ENCODE results near the gene PRKCB. TPM values are rescaled to one million over a fixed set of nuclear protein-coding genes. Genes with fewer than 3 reads are reported as not detected.

Gene PRKCB
- total RNA-seq, 1 experiment from 2014 or later = not detected

- TF ChIP-seq EZH2phosphoT487 (IDR thresholded peaks at IDR 0.05; ENCODE audit: borderline replicate concordance, low read length) = no peak
- no peak for TF ChIP-seq CTCF (conservative IDR thresholded peaks at IDR 0.05; ENCODE audit: low read depth, low read length)
- no peak for TF ChIP-seq EZH2 (IDR thresholded peaks at IDR 0.05; ENCODE audit: low read length, unreplicated experiment)
- Histone ChIP-seq H3K79me2 (ENCODE audit: low read length) (no peaks in the 10 kb centered on the region), H3K4me1 (ENCODE audit: insufficient read depth, low read length) (no peaks in the 10 kb centered on the region), H3K4me3 (ENCODE audit: low read length) (no peak overlapping the region), H3K9me2 (replicated peaks; ENCODE audit: low read length) (no peaks in the 10 kb centered on the region), H3K27ac (ENCODE audit: low read length) (no peak overlapping the region), H3K9me3 (ENCODE audit: low read length) (no peaks in the 10 kb centered on the region), H3K36me3 (ENCODE audit: low read depth, low read length) (no peaks in the 10 kb centered on the region), H3F3A (ENCODE audit: low read length, unreplicated experiment) (no peaks in the 10 kb centered on the region), H2AFZ (ENCODE audit: low read length) (no peak overlapping the region), H4K20me1 (ENCODE audit: low read length) (no peaks in the 10 kb centered on the region), H3K4me2 (ENCODE audit: low read length) (no peak overlapping the region), H3K27me3 (ENCODE audit: low read length) (no peaks in the 10 kb centered on the region), H3K9ac (ENCODE audit: low read length) (no peak overlapping the region)
- POLR2A ChIA-PET (ENCODE audit: unreplicated experiment) = no interaction called here
- no TSS peak for BruUV-seq (replicated peaks)
- intact Hi-C loops (cut with micrococcal nuclease) = loop anchor here (5.0 kb wide), 1 partner anchor 358 kb away; the partner anchor contains the start of gene PLK1
- no peak for ATAC-seq
- DNase-seq = no peak
- CTCF ChIA-PET = no interaction called here
Observed at GRCh38 chr16:24035127-24035842, 199.5 kb downstream of the PRKCB start.

GRCh38 chr16:24036038-24036543, 200.3 kb downstream of the PRKCB start:
- no peak overlapping the region for H3K9ac ChIP-seq (ENCODE audit: low read length)
- ChIA-PET POLR2A (ENCODE audit: unreplicated experiment) (no interaction called here), CTCF (no interaction called here)
- no peak overlapping the region for H2AFZ ChIP-seq (ENCODE audit: low read length)
- H4K20me1 ChIP-seq (ENCODE audit: low read length) = no peaks in the 10 kb centered on the region
- no peak for DNase-seq
- H3K27ac ChIP-seq (ENCODE audit: low read length) = no peak overlapping the region
- no peak for TF ChIP-seq EZH2 (IDR thresholded peaks at IDR 0.05; ENCODE audit: low read length, unreplicated experiment)
- TF ChIP-seq EZH2phosphoT487 (IDR thresholded peaks at IDR 0.05; ENCODE audit: borderline replicate concordance, low read length) = no peak
- no peak for TF ChIP-seq CTCF (conservative IDR thresholded peaks at IDR 0.05; ENCODE audit: low read depth, low read length)
- H3K79me2 ChIP-seq (ENCODE audit: low read length) = no peaks in the 10 kb centered on the region
- no peaks in the 10 kb centered on the region for H3K36me3 ChIP-seq (ENCODE audit: low read depth, low read length)
- H3F3A ChIP-seq (ENCODE audit: low read length, unreplicated experiment) = no peaks in the 10 kb centered on the region
- no peaks in the 10 kb centered on the region for H3K4me1 ChIP-seq (ENCODE audit: insufficient read depth, low read length)
- no peaks in the 10 kb centered on the region for H3K27me3 ChIP-seq (ENCODE audit: low read length)
- ATAC-seq = no peak
- no peaks in the 10 kb centered on the region for H3K9me3 ChIP-seq (ENCODE audit: low read length)
- intact Hi-C loops (cut with micrococcal nuclease) = loop anchor here (1.0 to 5.0 kb wide), 3 partner anchors 233 to 359 kb away; partner anchors contain the start of gene PLK1
- H3K4me2 ChIP-seq (ENCODE audit: low read length) = no peak overlapping the region
- no peaks in the 10 kb centered on the region for H3K9me2 ChIP-seq (replicated peaks; ENCODE audit: low read length)
- no peak overlapping the region for H3K4me3 ChIP-seq (ENCODE audit: low read length)
- BruUV-seq (replicated peaks) = no TSS peak

- Histone ChIP-seq H3K27me3 (ENCODE audit: low read length) (no peaks in the 10 kb centered on the region), H3K9me2 (replicated peaks; ENCODE audit: low read length) (no peaks in the 10 kb centered on the region), H3K4me3 (ENCODE audit: low read length) (no peak overlapping the region), H3K4me2 (ENCODE audit: low read length) (no peak overlapping the region), H2AFZ (ENCODE audit: low read length) (no peak overlapping the region), H3K79me2 (ENCODE audit: low read length) (no peaks in the 10 kb centered on the region), H4K20me1 (ENCODE audit: low read length) (no peaks in the 10 kb centered on the region), H3K27ac (ENCODE audit: low read length) (no peak overlapping the region), H3K9ac (ENCODE audit: low read length) (no peak overlapping the region), H3F3A (ENCODE audit: low read length, unreplicated experiment) (no peaks in the 10 kb centered on the region), H3K9me3 (ENCODE audit: low read length) (no peaks in the 10 kb centered on the region), H3K36me3 (ENCODE audit: low read depth, low read length) (no peaks in the 10 kb centered on the region), H3K4me1 (ENCODE audit: insufficient read depth, low read length) (no peaks in the 10 kb centered on the region)
- ChIA-PET POLR2A (ENCODE audit: unreplicated experiment) (no interaction called here), CTCF (no interaction called here)
- ATAC-seq (peak; percentile 62; the same call in 1 of the 2 replicates), DNase-seq (peak; percentile 55)
- intact Hi-C loops (cut with micrococcal nuclease) = loop anchor here (1.0 to 5.0 kb wide), 3 partner anchors 233 to 359 kb away; partner anchors contain the start of gene PLK1
- no TSS peak for BruUV-seq (replicated peaks)
- TF ChIP-seq CTCF (conservative IDR thresholded peaks at IDR 0.05; ENCODE audit: low read depth, low read length) (peak; percentile 64), EZH2 (IDR thresholded peaks at IDR 0.05; ENCODE audit: low read length, unreplicated experiment) (no peak), EZH2phosphoT487 (IDR thresholded peaks at IDR 0.05; ENCODE audit: borderline replicate concordance, low read length) (no peak)
Observed at GRCh38 chr16:24036614-24037013, 200.8 kb downstream of the PRKCB start.

All from PC-3 (cell line).